Left cardiac atrium (tissue), 4 donors: ENCODE measurements around the gene GNL3L. TPM values are rescaled to one million over a fixed set of nuclear protein-coding genes. Genes with fewer than 3 reads are reported as not detected.
"Not testable (repeated sequence)": the region's sequence is repeated elsewhere in the genome, so short reads cannot be mapped to it uniquely, and the experiment has no call there.

ENCODE experiments used
- ATAC-seq, 2 donors: fragments of 200-7000 bp; cut with Tn5 transposase; one replicate each; pipeline ENCODE4 v1.9.1; 2020; ENCODE audit warnings: mild to moderate bottlenecking in 2 of 2, moderate library complexity in 2 of 2
- DNase-seq: peaks from one replicate; pipeline ENCODE4 v3.0.0-alpha.2; 2020
- intact Hi-C, 2 donors: fragments of 100-400 bp; cut with DNase I; formaldehyde crosslinking; loops; one replicate each; pipeline versions ENCODE4 v1.14.1 to v1.15.1; 2022 to 2023
- long read RNA-seq: library from polyadenylated mRNA; unstranded; transcript quantifications from one replicate; pipeline ENCODE4 v2.0.0, GENCODE V29; 2021
- total RNA-seq, 2 donors: library from RNA; stranded (reverse); fragmentation: NEBNext Ultra II Directional; extraction: Animal tissue kit (Norgen Biotek cat#: 25700); gene quantifications; one replicate each; pipeline ENCODE4 v1.2.1, GENCODE V29; 2021
- donor health status: DM: no; HTN: yes; CAD: no.
- donor health status: DM: no; HTN: yes; CAD: no; lungs with severe emphysema.
- donor health status: DM: yes; HTN: yes; CAD: no.
- donor health status: Dilated cardiomyopathy.

The GNL3L gene
- total RNA-seq, result 10 to 100 TPM; 20.5 to 26.4 TPM
- long read RNA-seq, transcript GNL3L-201 (16 exons, 2,357 nt), result major isoform, 15 of 22 reads
- long read RNA-seq, partial matches to known transcripts, result 3 of 22 reads
- long read RNA-seq, other reads (novel, unspliced or antisense), result 2 of 22 reads

- DNase-seq (peak; percentile 89), ATAC-seq (peak; percentile 92 to 97)
- intact Hi-C loops, result no loop called here
Measured at GRCh38 chrX:54529552-54530356, at the start of gene GNL3L. TSS of gene GNL3L (plus strand) at chrX:54530219. CDS start at chrX:54532567, 2,348 bp downstream.

- intact Hi-C loops, result no loop called here
- DNase-seq (peak; percentile 42), ATAC-seq (peak; percentile 60 to 68)
Measured at GRCh38 chrX:54482839-54483593, 47.0 kb upstream of the GNL3L start.

DNA sequence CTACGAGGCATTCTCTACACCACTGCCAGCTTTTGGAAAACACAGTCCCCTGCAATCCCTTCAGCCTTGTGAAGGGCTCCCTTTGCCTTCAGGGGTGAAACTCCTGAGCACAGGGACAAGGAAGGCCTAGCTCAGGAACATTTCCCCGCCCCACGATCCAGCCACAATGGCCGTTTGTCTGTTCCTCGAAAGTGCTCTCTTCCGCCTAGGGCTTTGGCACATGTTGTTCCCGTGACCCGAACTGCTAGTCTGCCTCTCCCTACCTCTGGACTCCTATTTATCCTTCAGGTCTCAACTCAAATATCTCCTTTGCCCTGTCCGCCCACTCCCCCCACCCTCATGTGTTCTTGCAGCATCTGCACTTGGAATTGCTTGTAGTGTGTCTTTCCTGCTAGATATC is 46.1 kb upstream of the GNL3L start:
- DNase-seq, result no peak
- intact Hi-C loops, result no loop called here
- ATAC-seq, result no peak

DNA sequence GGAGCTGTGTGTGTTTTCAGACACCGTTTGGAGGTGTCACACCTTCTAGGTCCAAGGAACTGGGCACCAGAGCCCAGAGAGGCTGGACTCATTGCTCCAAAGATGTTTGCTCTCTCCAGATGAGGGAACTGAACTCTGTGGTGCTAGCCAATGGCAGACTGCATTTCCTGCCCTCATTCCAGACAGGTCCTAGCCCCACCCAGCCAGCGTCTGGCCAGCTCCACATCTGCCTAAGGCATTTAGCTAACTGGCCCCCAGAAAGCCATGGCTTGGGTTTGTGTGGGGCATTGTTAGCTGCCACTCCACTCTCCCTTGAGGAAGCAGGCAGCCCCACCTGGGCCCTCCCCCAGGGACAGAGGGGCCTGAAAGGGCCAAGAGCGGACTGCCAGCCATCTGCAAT is 45.4 kb upstream of the GNL3L start:
- intact Hi-C loops, result no loop called here
- DNase-seq, result no peak

GRCh38 chrX:54489819-54490218 is 40.2 kb upstream of the GNL3L start:
- ATAC-seq, intact Hi-C loops: not testable (repeated sequence)

More for the DNA sequence above, 45.4 kb upstream of the GNL3L start:
- peak in 1 of 2 donors; percentile 63 for ATAC-seq

GRCh38 chrX:54492340-54492739 is 37.7 kb upstream of the GNL3L start:
- ATAC-seq (peak in 1 of 2 donors; percentile 58), DNase-seq (peak; percentile 62)
- intact Hi-C loops, result no loop called here

More at GRCh38 chrX:54489819-54490218, 40.2 kb upstream of the GNL3L start:
- not testable (repeated sequence) for DNase-seq

- intact Hi-C loops, result no loop called here
- ATAC-seq, result no peak
- no peak for DNase-seq
Measured at GRCh38 chrX:54494166-54494988, 35.6 kb upstream of the GNL3L start.

DNA sequence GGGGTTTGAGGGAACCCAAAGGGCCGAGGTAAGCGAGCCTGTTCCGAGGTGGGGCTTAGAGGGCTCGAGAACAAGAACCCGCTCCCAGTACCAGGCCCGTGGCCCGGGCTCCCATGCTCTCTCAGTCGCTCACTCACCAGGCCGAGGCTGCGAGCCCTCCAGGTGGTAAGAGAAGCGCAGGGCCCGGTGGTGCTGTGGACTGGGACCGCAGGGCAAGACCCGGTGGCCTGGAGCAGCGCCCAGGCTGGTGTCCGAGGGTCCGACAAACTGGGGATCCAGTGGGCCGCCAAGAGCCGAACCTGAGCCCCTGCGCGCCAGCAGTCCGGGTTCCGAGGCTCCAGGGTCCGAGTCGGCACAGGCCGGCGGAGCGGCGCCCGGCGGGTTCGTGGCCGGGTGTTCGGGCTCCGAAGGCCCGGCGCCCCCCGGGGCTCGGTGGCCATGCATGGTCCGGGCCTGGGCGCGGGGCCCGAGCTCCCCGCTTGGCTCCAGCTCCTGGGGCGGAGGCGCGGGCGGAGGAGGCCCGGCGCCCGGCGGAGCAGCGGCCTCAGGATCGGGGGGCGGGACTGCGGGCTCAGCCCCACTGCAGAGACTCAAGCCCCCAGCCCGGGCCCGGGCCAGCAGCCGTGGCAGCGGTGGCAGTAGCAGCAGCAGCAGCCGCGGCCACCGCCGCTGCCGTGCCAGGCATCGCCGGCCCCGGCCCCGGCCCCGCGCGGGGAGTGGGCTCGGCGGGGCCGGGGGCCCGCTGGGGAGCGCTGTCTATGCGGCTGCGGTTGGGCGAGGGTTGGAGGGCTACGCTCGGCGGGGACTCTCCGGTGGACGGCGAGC is 34.8 kb upstream of the GNL3L start:
- peak; percentile 50 to 64 for ATAC-seq
- intact Hi-C loops, result no loop called here
- DNase-seq, result peak; percentile 34

GRCh38 chrX:54495814-54496516 is 34.1 kb upstream of the GNL3L start, which contains the start of gene FGD1:
TSS of gene FGD1 (minus strand) at chrX:54496234. CDS start at chrX:54495432, 802 bp downstream.
- DNase-seq (peak; percentile 80), ATAC-seq (peak; percentile 85 to 92)
- intact Hi-C loops, result no loop called here

DNA sequence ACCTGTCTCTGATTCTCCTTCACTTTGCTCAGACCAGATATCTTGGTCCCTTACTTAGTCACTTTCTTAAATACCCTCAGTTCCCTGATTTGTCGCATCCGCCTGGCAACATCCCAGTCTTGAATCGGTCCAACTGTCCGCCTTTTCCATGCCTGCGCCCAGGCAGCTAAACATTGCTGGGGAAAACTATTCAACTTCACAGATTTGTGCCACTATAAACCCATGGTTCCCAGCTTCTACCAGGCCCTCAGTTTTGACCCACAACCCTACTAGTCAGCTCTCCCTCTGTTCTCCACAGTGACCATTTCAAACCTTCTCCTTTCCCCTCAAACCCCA is 33.5 kb upstream of the GNL3L start:
- no peak for ATAC-seq
- intact Hi-C loops, result no loop called here
- no peak for DNase-seq

- DNase-seq (no peak), ATAC-seq (no peak)
- intact Hi-C loops, result no loop called here
Measured at GRCh38 chrX:54496936-54497335, 33.1 kb upstream of the GNL3L start.

- no peak for ATAC-seq
- intact Hi-C loops, result no loop called here
- DNase-seq, result no peak
Measured at GRCh38 chrX:54509400-54509799, 20.6 kb upstream of the GNL3L start.

DNA sequence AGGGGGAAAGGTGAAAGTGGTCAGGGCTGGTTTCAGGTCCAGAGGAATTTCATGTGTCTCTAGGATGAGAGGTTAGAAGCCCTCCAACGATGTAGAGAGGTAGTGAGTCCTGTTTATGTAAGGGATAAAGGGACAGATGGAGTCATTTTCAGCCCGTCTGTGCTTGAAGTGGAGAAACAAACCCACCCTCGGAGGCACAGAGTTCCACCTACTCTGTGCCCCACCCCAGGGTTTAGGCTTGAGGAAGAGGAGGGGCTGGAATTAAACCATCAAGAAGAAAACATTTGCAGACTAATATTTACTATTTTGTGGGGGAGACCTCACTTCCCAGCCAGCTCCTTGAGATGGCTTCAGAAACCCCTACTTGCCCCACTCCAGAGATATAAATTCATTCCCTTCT is 868 bp upstream of the GNL3L start:
- DNase-seq (no peak), ATAC-seq (no peak)
- intact Hi-C loops, result no loop called here

GRCh38 chrX:54530357-54530900 is 410 bp downstream of the GNL3L start:
- ATAC-seq, result peak; percentile 17 to 58
- intact Hi-C loops, result no loop called here
- no peak for DNase-seq

GRCh38 chrX:54534271-54534670 is 4.3 kb downstream of the GNL3L start:
- intact Hi-C loops, result no loop called here
- DNase-seq, result no peak
- no peak for ATAC-seq

DNA sequence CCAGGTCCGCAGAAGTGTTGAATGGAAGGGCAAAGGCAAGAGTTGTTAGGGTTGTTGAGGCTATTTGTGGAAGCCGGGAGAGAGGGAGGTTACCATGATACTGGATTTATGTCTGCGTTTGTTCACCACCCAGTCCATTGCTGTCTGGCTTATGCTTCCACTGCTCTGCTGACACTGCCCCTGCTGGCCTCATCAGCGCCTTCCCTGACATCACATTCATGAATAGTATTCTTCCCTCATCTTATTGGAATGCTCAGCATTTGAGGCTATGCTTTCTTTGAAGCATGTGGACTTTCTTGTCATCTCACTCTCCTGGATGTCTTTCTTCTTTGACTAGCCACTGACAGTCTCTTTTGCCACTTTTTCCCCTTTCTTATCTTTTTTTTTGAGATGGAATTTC is 10.3 kb downstream of the GNL3L start:
- DNase-seq, result peak; percentile 26
- intact Hi-C loops, result no loop called here
- peak; percentile 84 to 89 for ATAC-seq

- DNase-seq, intact Hi-C loops, ATAC-seq: not testable (repeated sequence)
Measured at GRCh38 chrX:54542239-54542638, 12.2 kb downstream of the GNL3L start.
